Muscle of leg (tissue), 11 donors: ENCODE results near the gene DDX23. TPM values are rescaled to one million over a fixed set of nuclear protein-coding genes. Genes with fewer than 3 reads are reported as not detected.

Experiments used
- DNase-seq: peaks from one replicate; pipeline ENCODE4 v3.0.0; 2013
- H3K27ac ChIP-seq: one replicate; pipeline ENCODE4 v1.5.1; 2013; ENCODE audit warnings: mild to moderate bottlenecking, low read length, control low read depth
- H3K27me3 ChIP-seq: one replicate; pipeline ENCODE4 v1.6.1; 2013; ENCODE audit warnings: low read length; ENCODE audit not compliant: control insufficient read depth, insufficient read depth
- H3K36me3 ChIP-seq: one replicate; pipeline ENCODE4 v1.6.1; 2013; ENCODE audit warnings: low read length; ENCODE audit not compliant: control insufficient read depth, insufficient read depth
- H3K4me1 ChIP-seq: one replicate; pipeline ENCODE4 v1.6.1; 2013; ENCODE audit warnings: low read length; ENCODE audit not compliant: control insufficient read depth, insufficient read depth
- H3K4me3 ChIP-seq: one replicate; pipeline ENCODE4 v1.5.1; 2013; ENCODE audit warnings: low read length, control low read depth
- H3K9me3 ChIP-seq: replicated peaks from 2 replicates; pipeline ENCODE4 v1.6.1; 2013; ENCODE audit warnings: low read depth, low read length; ENCODE audit not compliant: control insufficient read depth
- WGBS: methylation state at CpG from one replicate; pipeline ENCODE4 v1.1.5; 2013; ENCODE audit warnings: missing lambda C conversion rate; ENCODE audit not compliant: insufficient coverage; 5-methylcytosine and 5-hydroxymethylcytosine counted together
- polyA plus RNA-seq, 8 donors: library from polyadenylated mRNA; unstranded; fragments of 120-200 nt; gene quantifications; one replicate each; pipeline versions ENCODE4 v1.2.1 to v1.2.3, GENCODE V29; 2013; ENCODE audit warnings: inconsistent platforms in 1 of 8, low replicate concordance in 1 of 8; ENCODE audit not compliant: insufficient read length in 8 of 8, insufficient read depth in 1 of 8
- total RNA-seq: library from RNA; stranded (reverse); fragments of 120-200 nt; gene quantifications from one replicate; pipeline ENCODE4 v1.2.4, GENCODE V29; 2013

DDX23 gene
- total and polyA plus RNA-seq, 9 donors = 52.9 to 75.1 (median 62.6) TPM

DNA sequence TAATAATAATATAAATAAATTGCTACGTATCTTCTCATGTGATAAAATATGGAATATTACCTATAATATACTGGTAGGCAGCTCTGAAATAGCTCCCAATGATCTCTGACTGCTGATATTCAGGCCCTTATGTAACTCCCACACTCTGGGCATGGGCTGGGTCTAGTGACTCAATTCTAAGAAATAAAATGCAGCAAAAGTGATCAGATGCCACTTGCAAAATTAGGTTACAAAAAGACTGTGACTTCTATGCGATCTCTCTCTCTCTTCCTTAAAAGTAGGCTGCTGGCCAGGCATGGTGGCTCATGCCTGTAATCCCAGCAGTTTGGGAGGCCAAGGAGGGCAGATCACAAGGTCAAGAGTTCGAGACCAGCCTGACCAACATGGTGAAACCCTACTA, 44.0 kb downstream of the DDX23 start:
- H3K36me3 ChIP-seq = no peaks in the 10 kb centered on the region
- H3K4me3 ChIP-seq = no peak overlapping the region
- no peak overlapping the region for H3K27ac ChIP-seq
- no peaks in the 10 kb centered on the region for H3K27me3 ChIP-seq
- H3K4me1 ChIP-seq = peaks cover 14% of the 10 kb centered on the region
- H3K9me3 ChIP-seq = no peaks in the 10 kb centered on the region
- no peak for DNase-seq
- WGBS = 83% methylated on average over 2 of the region's 3 CpGs

DNA sequence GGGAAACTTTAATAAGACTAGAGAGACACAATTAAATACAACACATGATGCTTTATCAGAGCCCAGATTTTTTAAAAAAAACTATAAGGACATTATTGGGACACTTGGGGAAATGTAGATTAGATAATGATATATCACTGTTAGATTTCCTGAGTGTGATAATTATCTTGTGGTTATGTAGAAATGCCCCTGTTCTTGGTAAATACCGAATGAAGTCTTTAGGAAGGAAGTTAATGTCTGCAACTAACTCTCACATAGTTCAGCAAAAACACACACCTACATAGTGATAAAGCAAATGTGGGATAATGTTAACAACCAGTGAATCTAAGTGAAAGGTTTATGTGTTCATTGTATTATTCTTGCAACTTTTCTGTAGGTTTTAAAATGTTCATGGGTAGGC, 48.3 kb downstream of the DDX23 start:
- Histone ChIP-seq H3K4me3 (no peak overlapping the region), H3K27me3 (peaks cover 6% of the 10 kb centered on the region), H3K9me3 (no peaks in the 10 kb centered on the region), H3K36me3 (no peaks in the 10 kb centered on the region), H3K27ac (no peak overlapping the region), H3K4me1 (no peaks in the 10 kb centered on the region)
- no CpG with 5 or more reads among the region's 1 CpG for WGBS
- DNase-seq = no peak

DNA sequence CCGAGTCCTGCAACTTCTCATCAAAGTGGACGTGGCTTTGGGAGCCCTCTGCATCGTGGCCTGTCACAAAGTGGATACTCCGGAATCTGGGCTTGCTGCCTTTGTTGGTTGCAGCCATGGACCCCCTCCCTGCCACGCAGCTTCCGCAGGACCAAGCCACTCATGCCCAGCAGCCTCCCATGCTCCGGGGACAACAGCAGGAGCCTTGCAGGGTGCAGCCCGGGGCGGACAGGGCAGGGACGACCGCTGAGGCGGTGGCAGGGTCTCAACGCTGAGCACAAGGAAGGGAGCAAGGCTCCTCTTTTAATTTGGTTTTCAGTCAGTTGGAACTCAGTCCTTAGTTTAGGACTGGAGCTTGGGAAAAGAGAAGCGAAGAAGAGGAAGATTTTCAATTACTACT, 51.0 kb downstream of the DDX23 start:
- Histone ChIP-seq H3K9me3 (no peaks in the 10 kb centered on the region), H3K4me1 (no peaks in the 10 kb centered on the region), H3K36me3 (no peaks in the 10 kb centered on the region), H3K27ac (no peak overlapping the region), H3K4me3 (no peak overlapping the region), H3K27me3 (peaks cover 6% of the 10 kb centered on the region)
- 83% methylated on average over 14 of the region's 14 CpGs for WGBS
- no peak for DNase-seq

DNA sequence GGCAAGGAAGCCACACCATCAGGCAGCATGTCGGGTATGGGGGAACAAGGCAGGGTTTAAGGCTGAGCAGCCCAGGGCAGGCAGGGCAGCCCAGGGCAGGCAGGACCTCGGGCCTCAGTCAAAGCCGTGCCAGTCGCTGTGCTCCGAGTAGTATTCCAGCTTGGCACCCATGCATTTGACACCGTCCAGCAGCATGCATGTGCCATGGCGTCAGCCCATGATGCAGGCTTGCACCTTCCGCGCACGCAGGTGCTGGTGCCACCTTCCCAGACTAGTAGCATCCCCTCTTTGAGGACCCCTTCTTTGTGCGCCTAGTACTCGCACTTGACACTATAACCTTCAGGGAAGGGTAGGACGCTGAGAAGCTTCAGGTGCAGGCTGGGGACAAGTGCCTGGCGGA, 51.5 kb downstream of the DDX23 start:
- 91% methylated on average over 13 of the region's 14 CpGs for WGBS
- no peaks in the 10 kb centered on the region for H3K36me3 ChIP-seq
- H3K27ac ChIP-seq = no peak overlapping the region
- H3K4me3 ChIP-seq = no peak overlapping the region
- no peaks in the 10 kb centered on the region for H3K9me3 ChIP-seq
- H3K27me3 ChIP-seq = peaks cover 6% of the 10 kb centered on the region
- DNase-seq = no peak
- H3K4me1 ChIP-seq = peaks cover 4% of the 10 kb centered on the region

DNA sequence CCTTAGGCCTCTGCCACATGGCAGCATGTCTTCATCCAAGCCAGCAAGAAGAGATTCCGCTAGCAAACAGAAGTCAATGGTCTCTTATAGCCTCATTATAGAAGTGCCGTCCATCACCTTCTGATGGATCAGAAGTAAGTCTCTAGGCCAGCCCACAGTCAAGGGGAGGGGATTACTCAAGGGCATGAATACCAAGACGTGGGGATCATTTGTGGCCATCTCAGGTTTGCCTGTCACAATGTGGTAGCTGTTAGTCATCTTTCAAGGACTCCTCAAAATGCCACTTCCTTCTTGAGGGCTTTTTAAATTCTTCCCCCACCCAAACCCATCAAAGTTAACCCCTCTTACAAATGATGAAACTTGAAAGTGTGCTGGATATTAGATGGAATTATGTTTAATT, 55.0 kb downstream of the DDX23 start:
- no peak for DNase-seq
- H3K36me3 ChIP-seq = no peaks in the 10 kb centered on the region
- peaks cover 4% of the 10 kb centered on the region for H3K4me1 ChIP-seq
- WGBS = 14% methylated on average over 1 of the region's 3 CpGs
- peaks cover 6% of the 10 kb centered on the region for H3K27me3 ChIP-seq
- H3K27ac ChIP-seq = no peak overlapping the region
- no peak overlapping the region for H3K4me3 ChIP-seq
- no peaks in the 10 kb centered on the region for H3K9me3 ChIP-seq

DNA sequence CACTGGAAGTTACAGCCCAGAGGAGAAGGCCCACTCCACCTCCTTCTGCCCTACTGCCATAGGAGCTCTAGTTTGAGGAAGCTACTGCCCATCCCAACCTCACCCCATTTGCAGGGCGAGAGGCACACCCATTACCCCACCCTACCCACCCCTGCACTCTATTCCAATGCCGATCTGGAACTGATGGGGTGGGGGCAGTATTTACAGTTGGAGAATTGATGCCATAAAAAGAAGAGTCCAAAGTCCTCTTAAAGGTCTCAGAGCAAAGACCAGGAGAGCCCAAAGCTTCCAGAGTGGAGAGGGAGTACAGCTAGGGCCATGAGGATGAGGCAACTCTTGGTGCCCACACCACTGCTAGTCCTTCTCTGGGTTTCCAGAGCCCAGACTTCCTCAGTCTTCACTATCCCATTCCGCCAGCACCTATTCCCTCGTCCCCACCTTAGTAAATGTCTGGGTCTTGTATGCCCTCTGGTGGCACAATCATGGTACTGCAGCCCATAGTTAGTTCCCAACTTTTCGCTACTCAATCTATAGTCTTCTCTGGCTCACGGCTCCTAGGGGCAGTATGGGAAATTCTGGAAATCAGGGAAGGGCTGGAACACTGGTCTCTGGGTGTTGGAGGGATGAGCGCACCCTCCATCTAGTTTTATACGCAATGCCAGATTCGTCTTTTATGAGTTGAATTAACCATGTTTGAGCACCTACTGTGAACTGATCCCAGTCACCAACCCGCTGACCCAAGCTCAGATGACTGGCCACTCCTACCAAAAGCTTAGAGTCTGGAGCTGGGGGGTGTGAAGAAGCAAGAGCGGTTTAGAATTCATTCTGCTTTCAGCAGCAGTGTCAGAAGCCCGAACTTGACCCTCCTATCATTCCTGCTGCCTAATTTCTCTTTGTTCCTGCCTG, 56.2 kb downstream of the DDX23 start:
- DNase-seq = peak; percentile 86

DNA sequence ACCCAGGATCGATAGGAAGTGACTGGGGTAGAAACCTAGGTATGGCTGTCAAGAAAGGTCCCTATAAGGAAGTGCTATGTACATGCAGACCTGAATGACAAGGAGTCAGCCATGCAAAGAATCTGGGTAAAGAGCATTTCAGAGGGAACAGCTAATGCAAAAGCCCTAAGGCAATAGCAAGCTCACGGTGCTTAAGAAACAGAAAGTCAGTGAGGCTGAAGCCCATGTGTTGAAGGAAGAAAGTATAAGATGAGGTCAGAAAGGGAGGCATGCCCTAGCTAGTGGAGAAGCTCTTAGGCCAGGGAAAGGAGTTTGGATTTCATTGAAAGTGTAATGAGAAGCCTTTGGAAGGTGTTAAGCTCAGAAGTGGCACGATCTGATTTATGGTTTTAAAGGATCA, 57.1 kb downstream of the DDX23 start:
- H3K4me1 ChIP-seq = peaks cover 7% of the 10 kb centered on the region
- no peak overlapping the region for H3K27ac ChIP-seq
- H3K9me3 ChIP-seq = no peaks in the 10 kb centered on the region
- H3K36me3 ChIP-seq = no peaks in the 10 kb centered on the region
- H3K4me3 ChIP-seq = no peak overlapping the region
- H3K27me3 ChIP-seq = no peaks in the 10 kb centered on the region
- 61% methylated on average over 3 of the region's 3 CpGs for WGBS
- DNase-seq = no peak

More for the DNA sequence above, 56.2 kb downstream of the DDX23 start:
- Histone ChIP-seq H3K4me3 (no peak overlapping the region), H3K27me3 (peaks cover 6% of the 10 kb centered on the region), H3K4me1 (peaks cover 4% of the 10 kb centered on the region), H3K9me3 (no peaks in the 10 kb centered on the region), H3K27ac (no peak overlapping the region), H3K36me3 (no peaks in the 10 kb centered on the region)
- WGBS = 30% methylated on average over 2 of the region's 12 CpGs

DNA sequence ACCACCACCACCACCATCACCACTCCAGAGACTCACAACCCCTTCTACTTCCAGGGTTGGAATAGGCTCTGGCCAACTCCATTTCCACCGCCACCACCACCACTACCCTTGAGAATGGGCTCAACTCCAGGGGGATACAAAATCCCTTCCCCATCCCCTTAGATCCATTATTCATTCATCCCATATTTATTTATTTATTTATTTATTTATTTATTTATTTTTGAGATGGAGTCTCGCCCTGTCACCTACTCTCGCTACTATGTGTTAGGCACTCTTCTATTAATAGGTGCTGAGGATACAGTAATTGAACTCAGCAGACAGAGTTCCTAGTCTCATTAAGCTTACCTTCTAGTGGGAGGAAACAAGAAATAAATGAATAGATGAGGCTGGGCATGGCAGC, 58.3 kb downstream of the DDX23 start:
- Histone ChIP-seq H3K9me3 (no peaks in the 10 kb centered on the region), H3K4me3 (no peak overlapping the region), H3K36me3 (no peaks in the 10 kb centered on the region), H3K4me1 (peaks cover 11% of the 10 kb centered on the region), H3K27ac (no peak overlapping the region), H3K27me3 (no peaks in the 10 kb centered on the region)
- no CpG with 5 or more reads among the region's 3 CpGs for WGBS
- DNase-seq = no peak

DNA sequence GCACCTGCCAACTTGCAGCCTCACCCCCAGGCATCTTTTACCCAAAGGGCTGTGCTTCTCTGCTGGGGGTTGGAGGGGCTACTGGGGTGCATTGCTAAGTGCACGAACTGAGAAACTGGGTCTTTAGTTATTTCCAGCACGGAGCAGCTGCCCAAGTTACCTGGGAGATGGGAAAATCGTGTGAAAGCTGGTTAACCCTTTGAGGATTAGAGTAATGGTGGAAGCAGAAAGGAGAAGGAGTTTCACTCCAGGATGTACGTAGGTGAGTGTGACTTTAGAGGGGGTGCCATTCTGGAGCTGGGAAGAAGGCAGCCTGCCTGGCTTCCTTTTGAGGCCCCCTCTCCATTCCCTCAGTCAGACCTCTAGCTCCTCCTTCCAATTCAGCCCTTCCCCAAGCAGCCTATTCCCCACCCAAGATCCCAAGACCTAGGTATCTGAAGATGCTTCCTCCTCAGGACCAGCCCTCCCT, 62.1 kb downstream of the DDX23 start:
- peaks cover 24% of the 10 kb centered on the region for H3K4me1 ChIP-seq
- H3K4me3 ChIP-seq = peak overlapping the region; percentile 97
- H3K27ac ChIP-seq = no peak overlapping the region
- H3K36me3 ChIP-seq = no peaks in the 10 kb centered on the region
- WGBS = 0% methylated on average over 3 of the region's 4 CpGs
- DNase-seq = no peak
- H3K9me3 ChIP-seq = no peaks in the 10 kb centered on the region
- no peaks in the 10 kb centered on the region for H3K27me3 ChIP-seq

DNA sequence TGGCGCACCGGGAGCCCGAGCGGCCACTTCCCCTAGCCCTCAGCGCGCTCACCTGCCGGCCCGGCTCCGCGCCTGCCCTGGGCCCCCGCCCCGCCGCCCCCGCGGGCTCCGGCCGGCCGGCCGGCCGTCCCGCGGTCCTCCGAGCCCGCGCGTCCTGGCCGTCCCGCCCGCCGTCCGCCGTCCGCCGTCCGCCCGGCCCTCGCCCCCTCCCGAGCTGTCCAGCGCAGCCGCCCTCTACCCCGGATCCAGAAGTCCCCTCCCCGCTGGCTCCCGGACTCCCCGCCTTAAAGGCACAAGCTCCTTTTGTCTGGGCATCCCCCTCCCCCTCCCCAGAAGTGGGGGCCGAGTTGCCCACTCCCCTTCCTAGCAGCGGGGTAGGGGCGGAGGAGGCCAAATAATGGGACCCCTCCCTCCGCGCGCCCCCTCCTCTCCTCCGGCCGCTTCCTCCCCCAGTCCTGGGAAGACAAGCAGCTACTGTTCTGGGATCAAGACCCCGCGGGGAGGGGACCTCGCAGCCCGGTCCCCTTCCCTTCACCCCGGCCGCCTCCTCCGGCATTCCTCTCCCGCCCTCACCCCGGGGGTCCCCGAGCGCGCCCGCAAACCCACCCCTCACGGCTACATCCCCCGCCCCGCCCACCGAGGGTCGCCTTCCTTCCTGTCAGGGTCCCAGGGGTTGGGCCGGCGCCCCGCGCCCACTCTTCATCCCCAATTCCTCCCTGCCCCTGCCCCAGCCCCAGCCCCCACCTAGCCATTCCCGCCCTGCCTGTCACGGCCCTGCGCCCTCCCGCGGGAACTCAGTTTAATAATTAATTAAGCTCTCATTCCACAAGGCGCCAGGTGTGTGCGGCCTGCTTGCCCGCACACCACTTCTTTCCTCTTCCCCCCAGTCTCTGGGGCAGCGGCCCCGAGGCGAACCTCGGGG, 62.8 kb downstream of the DDX23 start, which contains the start of gene ADCY6:
Gene ADCY6 (minus strand): TSS at position 236 of the 922 bp plus-strand sequence. CDS start 5,655 bp downstream, outside the sequence.
- H3K4me1 ChIP-seq = peaks cover 24% of the 10 kb centered on the region
- H3K4me3 ChIP-seq = peak within 1 kb of the TSS; percentile 97
- no peaks in the 10 kb centered on the region for H3K36me3 ChIP-seq
- H3K27me3 ChIP-seq = no peaks in the 10 kb centered on the region
- H3K9me3 ChIP-seq = no peaks in the 10 kb centered on the region
- DNase-seq = peak; percentile 93
- peak within 1 kb of the TSS; percentile 84 for H3K27ac ChIP-seq
- WGBS = under 1% methylated on average over 77 of the region's 86 CpGs
